HG02571 (cell line): ENCODE data around the gene PAGR1.
"Not testable (repeated sequence)": the region's sequence is repeated elsewhere in the genome, so short reads cannot be mapped to it uniquely, and the experiment has no call there.

Source experiments
- ATAC-seq: cut with Tn5 transposase; IDR thresholded peaks from one replicate; pipeline ENCODE4 v1.9.1; 2021; ENCODE audit warnings: mild to moderate bottlenecking, moderate library complexity; ENCODE audit not compliant: unreplicated experiment

PAGR1 gene

GRCh38 chr16:29815793-29816693 is at the start of gene PAGR1:
PAGR1 (plus strand) TSS chr16:29816152; CDS start chr16:29816526, 374 bp downstream.
- peak; percentile 53 for ATAC-seq

DNA sequence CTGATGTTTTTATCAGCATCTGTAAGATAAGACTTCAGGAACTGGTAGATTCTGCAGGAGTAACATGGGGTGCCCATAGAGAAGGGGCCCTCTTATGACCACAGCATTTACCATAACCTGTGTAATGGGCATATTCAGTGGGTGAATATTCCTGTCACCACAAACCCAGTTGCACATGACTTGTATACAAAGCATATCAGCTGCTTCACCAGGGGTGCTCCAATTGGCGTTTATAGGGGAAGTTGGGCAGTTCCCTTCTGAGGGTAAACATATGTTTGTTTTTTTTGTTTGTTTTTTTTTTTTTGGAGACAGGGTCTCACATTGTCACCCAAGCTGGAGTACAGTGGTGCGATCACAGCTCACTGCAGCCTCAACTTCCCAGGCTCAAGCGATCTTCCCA is 49.4 kb upstream of the PAGR1 start:
- ATAC-seq = no peak

DNA sequence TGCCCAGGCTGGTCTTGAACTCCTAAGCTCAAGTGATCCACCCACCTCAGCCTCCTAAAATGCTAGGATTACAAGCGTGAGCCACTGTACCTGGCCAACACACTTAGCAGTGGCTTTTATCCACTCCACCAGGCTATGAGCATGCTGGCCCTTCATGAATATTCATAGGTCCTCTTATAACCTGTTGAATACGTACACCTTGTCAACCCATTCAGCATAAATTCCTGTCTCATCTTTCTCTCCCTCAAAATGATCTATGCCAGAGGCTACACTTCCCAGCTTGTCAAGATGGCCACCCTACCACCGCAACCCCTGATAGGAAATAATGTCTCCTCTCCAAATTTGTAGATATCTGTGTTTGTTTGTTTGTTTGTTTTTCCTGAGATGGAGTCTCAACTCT is 48.9 kb upstream of the PAGR1 start:
- ATAC-seq = no peak

- no peak for ATAC-seq
These were observed 46.4 kb upstream of the PAGR1 start for GRCh38 chr16:29769507-29769906.

GRCh38 chr16:29770250-29770929 is 45.6 kb upstream of the PAGR1 start:
- no peak for ATAC-seq

- ATAC-seq = not testable (repeated sequence)
These were observed 43.6 kb upstream of the PAGR1 start for GRCh38 chr16:29772330-29772729.

GRCh38 chr16:29774730-29775129 is 41.2 kb upstream of the PAGR1 start:
- no peak for ATAC-seq

- ATAC-seq = no peak
These were observed 40.1 kb upstream of the PAGR1 start for GRCh38 chr16:29775742-29776408.

GRCh38 chr16:29777576-29778350 is 38.2 kb upstream of the PAGR1 start, which contains the start of gene ZG16:
ZG16 (plus strand) TSS chr16:29778256; CDS start chr16:29779267, 1,011 bp downstream.
- ATAC-seq = no peak

DNA sequence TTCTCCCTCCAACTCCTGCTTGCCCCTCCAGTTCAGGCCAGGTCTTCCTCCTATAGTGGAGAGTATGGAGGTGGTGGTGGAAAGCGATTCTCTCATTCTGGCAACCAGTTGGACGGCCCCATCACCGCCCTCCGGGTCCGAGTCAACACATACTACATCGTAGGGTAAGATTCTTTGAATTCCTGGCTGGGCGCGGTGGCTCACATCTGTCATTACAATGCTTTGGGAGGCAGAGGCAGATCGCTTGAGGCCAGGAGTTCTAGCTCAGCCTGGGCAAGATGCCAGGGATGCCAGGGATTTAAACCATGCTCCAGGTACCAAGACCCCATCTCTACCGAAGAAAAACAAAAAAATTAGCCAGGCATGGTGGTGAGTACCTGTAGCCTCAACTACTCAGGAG is 36.5 kb upstream of the PAGR1 start:
- no peak for ATAC-seq

DNA sequence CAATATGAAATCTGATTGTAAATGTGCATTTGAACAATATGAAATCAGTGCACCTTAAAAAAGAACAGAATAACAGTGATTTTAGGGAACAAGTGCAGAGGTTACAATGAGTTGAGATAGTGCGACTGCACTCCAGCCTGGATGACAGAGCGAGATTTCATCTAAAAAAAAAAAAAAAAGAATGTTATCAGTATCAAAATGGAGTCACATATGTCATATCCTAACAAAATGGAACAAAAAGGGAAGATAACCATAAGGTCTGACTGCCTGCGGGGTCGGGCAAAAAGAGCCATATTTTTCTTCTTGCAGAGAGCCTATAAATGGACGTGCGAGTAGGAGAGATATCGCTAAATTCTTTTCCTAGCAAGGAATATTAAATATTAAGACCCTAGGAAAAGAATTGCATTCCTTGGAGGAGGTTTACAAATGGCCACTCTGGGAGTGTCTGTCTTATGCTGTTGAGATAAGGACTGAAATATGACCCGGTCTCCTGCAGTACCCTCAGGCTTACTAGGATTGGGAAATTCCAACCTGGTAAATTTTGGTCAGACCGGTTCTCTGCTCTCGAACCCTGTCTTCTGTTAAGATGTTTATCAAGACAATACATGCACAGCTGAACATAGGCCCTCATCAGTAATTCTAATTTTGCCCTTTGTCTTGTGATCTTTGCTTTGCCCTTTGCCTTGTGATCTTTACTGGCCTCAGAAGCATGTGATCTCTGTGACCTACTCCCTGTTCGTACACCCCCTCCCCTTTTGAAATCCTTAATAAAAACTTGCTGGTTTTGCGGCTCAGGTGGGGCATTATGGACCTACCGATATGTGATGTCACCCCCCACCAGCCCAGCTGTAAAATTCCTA is 32.6 kb upstream of the PAGR1 start:
- not testable (repeated sequence) for ATAC-seq

DNA sequence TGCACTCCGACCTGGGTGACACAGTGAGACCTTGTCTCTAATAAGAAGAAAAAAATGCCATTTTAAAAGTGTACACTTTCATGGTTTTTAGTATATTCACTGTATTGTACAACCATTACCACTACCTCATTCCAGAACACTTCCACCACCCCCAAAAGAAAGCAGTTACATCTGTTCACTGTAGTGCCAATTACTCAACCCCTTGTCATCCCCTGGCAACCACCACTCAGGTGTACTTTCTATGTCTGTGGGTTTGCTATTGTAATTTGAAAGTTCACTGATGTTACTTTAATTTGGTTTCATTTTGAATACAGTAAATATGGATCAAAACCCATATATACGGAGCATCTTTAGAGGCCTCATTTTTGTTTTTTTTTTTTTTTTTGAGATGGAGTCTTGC is 31.8 kb upstream of the PAGR1 start:
- no peak for ATAC-seq

GRCh38 chr16:29784901-29785500 is 31.0 kb upstream of the PAGR1 start:
- ATAC-seq = no peak

GRCh38 chr16:29787155-29787554 is 28.8 kb upstream of the PAGR1 start:
- ATAC-seq = not testable (repeated sequence)

GRCh38 chr16:29789775-29790182 is 26.2 kb upstream of the PAGR1 start:
- ATAC-seq = no peak

GRCh38 chr16:29790183-29790948 is 25.6 kb upstream of the PAGR1 start, which contains the start of gene KIF22:
KIF22 (plus strand) TSS chr16:29790751; CDS start chr16:29790760, 9 bp downstream.
- peak; percentile 93 for ATAC-seq

GRCh38 chr16:29790949-29791844 is 24.8 kb upstream of the PAGR1 start:
- peak; percentile 28 for ATAC-seq
